ENCODE measurements around the gene PON2. TPM values are rescaled to one million over a fixed set of nuclear protein-coding genes. Genes with fewer than 3 reads are reported as not detected.

Gene PON2
- total and polyA plus RNA-seq, 2 of the 8 experiments (the other 6 are each of a cell fraction or from before 2014, with no cell fraction given) = 20.6 to 31.0 TPM

GRCh38 chr7:95391761-95392160 is 43.1 kb downstream of the PON2 start (continued):
- TF ChIP-seq, protein P1, sequence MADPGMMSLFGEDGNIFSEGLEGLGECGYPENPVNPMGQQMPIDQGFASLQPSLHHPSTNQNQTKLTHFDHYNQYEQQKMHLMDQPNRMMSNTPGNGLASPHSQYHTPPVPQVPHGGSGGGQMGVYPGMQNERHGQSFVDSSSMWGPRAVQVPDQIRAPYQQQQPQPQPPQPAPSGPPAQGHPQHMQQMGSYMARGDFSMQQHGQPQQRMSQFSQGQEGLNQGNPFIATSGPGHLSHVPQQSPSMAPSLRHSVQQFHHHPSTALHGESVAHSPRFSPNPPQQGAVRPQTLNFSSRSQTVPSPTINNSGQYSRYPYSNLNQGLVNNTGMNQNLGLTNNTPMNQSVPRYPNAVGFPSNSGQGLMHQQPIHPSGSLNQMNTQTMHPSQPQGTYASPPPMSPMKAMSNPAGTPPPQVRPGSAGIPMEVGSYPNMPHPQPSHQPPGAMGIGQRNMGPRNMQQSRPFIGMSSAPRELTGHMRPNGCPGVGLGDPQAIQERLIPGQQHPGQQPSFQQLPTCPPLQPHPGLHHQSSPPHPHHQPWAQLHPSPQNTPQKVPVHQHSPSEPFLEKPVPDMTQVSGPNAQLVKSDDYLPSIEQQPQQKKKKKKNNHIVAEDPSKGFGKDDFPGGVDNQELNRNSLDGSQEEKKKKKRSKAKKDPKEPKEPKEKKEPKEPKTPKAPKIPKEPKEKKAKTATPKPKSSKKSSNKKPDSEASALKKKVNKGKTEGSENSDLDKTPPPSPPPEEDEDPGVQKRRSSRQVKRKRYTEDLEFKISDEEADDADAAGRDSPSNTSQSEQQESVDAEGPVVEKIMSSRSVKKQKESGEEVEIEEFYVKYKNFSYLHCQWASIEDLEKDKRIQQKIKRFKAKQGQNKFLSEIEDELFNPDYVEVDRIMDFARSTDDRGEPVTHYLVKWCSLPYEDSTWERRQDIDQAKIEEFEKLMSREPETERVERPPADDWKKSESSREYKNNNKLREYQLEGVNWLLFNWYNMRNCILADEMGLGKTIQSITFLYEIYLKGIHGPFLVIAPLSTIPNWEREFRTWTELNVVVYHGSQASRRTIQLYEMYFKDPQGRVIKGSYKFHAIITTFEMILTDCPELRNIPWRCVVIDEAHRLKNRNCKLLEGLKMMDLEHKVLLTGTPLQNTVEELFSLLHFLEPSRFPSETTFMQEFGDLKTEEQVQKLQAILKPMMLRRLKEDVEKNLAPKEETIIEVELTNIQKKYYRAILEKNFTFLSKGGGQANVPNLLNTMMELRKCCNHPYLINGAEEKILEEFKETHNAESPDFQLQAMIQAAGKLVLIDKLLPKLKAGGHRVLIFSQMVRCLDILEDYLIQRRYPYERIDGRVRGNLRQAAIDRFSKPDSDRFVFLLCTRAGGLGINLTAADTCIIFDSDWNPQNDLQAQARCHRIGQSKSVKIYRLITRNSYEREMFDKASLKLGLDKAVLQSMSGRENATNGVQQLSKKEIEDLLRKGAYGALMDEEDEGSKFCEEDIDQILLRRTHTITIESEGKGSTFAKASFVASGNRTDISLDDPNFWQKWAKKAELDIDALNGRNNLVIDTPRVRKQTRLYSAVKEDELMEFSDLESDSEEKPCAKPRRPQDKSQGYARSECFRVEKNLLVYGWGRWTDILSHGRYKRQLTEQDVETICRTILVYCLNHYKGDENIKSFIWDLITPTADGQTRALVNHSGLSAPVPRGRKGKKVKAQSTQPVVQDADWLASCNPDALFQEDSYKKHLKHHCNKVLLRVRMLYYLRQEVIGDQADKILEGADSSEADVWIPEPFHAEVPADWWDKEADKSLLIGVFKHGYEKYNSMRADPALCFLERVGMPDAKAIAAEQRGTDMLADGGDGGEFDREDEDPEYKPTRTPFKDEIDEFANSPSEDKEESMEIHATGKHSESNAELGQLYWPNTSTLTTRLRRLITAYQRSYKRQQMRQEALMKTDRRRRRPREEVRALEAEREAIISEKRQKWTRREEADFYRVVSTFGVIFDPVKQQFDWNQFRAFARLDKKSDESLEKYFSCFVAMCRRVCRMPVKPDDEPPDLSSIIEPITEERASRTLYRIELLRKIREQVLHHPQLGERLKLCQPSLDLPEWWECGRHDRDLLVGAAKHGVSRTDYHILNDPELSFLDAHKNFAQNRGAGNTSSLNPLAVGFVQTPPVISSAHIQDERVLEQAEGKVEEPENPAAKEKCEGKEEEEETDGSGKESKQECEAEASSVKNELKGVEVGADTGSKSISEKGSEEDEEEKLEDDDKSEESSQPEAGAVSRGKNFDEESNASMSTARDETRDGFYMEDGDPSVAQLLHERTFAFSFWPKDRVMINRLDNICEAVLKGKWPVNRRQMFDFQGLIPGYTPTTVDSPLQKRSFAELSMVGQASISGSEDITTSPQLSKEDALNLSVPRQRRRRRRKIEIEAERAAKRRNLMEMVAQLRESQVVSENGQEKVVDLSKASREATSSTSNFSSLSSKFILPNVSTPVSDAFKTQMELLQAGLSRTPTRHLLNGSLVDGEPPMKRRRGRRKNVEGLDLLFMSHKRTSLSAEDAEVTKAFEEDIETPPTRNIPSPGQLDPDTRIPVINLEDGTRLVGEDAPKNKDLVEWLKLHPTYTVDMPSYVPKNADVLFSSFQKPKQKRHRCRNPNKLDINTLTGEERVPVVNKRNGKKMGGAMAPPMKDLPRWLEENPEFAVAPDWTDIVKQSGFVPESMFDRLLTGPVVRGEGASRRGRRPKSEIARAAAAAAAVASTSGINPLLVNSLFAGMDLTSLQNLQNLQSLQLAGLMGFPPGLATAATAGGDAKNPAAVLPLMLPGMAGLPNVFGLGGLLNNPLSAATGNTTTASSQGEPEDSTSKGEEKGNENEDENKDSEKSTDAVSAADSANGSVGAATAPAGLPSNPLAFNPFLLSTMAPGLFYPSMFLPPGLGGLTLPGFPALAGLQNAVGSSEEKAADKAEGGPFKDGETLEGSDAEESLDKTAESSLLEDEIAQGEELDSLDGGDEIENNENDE (IDR thresholded peaks at IDR 0.05; ENCODE audit: insufficient replicate concordance, low read length) = no peak
- TF ChIP-seq, protein P2, sequence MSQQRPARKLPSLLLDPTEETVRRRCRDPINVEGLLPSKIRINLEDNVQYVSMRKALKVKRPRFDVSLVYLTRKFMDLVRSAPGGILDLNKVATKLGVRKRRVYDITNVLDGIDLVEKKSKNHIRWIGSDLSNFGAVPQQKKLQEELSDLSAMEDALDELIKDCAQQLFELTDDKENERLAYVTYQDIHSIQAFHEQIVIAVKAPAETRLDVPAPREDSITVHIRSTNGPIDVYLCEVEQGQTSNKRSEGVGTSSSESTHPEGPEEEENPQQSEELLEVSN (IDR thresholded peaks at IDR 0.05) = no peak
- TF ChIP-seq CBX8 (IDR thresholded peaks at IDR 0.05; ENCODE audit: borderline replicate concordance, low read depth, low read length) (no peak), SP1 (IDR thresholded peaks at IDR 0.05; ENCODE audit: low read depth, low read length) (no peak), ASH2L (IDR thresholded peaks at IDR 0.05; ENCODE audit: low read length) (no peak), SP4 (IDR thresholded peaks at IDR 0.05; ENCODE audit: low read length) (no peak), SUZ12 (IDR thresholded peaks at IDR 0.05; ENCODE audit: low read length) (no peak), MAFK (IDR thresholded peaks at IDR 0.05; ENCODE audit: low read depth, low read length) (no peak), BACH1 (IDR thresholded peaks at IDR 0.05; ENCODE audit: low read length) (no peak), TAF7 (optimal IDR thresholded peaks at IDR 0.05; ENCODE audit: borderline replicate concordance, low read depth, low read length) (no peak)
- TF ChIP-seq, protein P3, sequence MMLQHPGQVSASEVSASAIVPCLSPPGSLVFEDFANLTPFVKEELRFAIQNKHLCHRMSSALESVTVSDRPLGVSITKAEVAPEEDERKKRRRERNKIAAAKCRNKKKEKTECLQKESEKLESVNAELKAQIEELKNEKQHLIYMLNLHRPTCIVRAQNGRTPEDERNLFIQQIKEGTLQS (IDR thresholded peaks at IDR 0.05; ENCODE audit: insufficient read depth, low read depth, low read length) = no peak
